ENCODE results near the gene SELPLG.

DNA sequence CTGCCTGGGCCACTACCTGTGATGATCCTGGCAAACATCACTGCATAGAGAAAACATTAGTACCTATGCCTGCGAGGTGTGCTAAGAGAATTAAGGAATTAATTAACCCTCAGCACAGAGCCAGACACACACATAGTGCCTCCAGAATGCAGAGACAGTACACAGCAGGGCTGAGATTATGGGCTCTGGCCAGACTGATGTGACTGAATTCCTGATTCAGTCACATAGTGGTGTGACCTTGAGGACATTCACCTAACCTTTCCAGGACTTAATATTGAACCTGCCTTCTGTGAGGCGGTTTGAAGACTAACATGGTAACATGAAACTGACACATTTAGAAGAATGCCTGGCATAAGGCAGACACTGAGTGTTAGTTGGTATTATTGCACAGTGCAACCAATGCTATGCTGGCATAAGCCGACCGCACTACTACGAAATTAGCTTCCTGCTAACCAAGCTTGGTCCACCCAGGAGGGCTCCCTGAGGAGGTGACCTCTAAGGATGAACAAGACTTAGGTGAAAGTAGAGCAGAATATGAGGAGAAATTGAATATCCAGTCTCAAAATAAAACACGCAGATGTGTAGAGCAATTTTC is 32.0 kb upstream of the SELPLG start:
- TF ChIP-seq, protein P1, sequence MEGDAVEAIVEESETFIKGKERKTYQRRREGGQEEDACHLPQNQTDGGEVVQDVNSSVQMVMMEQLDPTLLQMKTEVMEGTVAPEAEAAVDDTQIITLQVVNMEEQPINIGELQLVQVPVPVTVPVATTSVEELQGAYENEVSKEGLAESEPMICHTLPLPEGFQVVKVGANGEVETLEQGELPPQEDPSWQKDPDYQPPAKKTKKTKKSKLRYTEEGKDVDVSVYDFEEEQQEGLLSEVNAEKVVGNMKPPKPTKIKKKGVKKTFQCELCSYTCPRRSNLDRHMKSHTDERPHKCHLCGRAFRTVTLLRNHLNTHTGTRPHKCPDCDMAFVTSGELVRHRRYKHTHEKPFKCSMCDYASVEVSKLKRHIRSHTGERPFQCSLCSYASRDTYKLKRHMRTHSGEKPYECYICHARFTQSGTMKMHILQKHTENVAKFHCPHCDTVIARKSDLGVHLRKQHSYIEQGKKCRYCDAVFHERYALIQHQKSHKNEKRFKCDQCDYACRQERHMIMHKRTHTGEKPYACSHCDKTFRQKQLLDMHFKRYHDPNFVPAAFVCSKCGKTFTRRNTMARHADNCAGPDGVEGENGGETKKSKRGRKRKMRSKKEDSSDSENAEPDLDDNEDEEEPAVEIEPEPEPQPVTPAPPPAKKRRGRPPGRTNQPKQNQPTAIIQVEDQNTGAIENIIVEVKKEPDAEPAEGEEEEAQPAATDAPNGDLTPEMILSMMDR (conservative IDR thresholded peaks at IDR 0.05; ENCODE audit: low read depth, low read length), result no peak
- TF ChIP-seq EZH2 (IDR thresholded peaks at IDR 0.05; ENCODE audit: borderline replicate concordance, low read depth, low read length, poor library complexity, severe bottlenecking), result no peak

All from A673 (cell line).